Mesenchymal stem cell (in vitro differentiated cells and primary cell): ENCODE measurements around the gene ZNF367.

Source experiments
- DNase-seq: peaks from one replicate; pipeline ENCODE4 v3.0.0-alpha.2; 2013
- H2AFZ ChIP-seq: one replicate; pipeline ENCODE4 v1.6.1; 2013; ENCODE audit warnings: low read depth, mild to moderate bottlenecking, control low read depth, inconsistent platforms, low read length, moderate library complexity
- H2AK5ac ChIP-seq: 2 replicates; pipeline ENCODE4 v1.6.1; 2013; ENCODE audit warnings: low read length, moderate library complexity, mild to moderate bottlenecking, inconsistent platforms; ENCODE audit not compliant: severe bottlenecking
- H2BK120ac ChIP-seq: one replicate; pipeline ENCODE4 v1.6.1; 2013; ENCODE audit warnings: low read depth, mild to moderate bottlenecking, inconsistent platforms, low read length, moderate library complexity
- H2BK12ac ChIP-seq, 2 experiments: one replicate each; pipeline ENCODE4 v1.6.1; 2013; ENCODE audit warnings: inconsistent platforms in 2 of 2, low read length in 2 of 2, mild to moderate bottlenecking in 2 of 2, moderate library complexity in 2 of 2, control low read depth in 1 of 2
- H2BK15ac ChIP-seq: one replicate; pipeline ENCODE4 v1.6.1; 2013; ENCODE audit warnings: mild to moderate bottlenecking, low read depth, inconsistent platforms; ENCODE audit not compliant: poor library complexity, severe bottlenecking
- H2BK5ac ChIP-seq: 2 replicates; pipeline ENCODE4 v1.6.1; 2013; ENCODE audit warnings: low read depth, mild to moderate bottlenecking, low read length, control low read depth, inconsistent platforms; ENCODE audit not compliant: poor library complexity, severe bottlenecking
- H3K14ac ChIP-seq, 2 experiments: one replicate each; pipeline ENCODE4 v1.6.1; 2013; ENCODE audit warnings: inconsistent platforms in 2 of 2, low read length in 2 of 2, control low read depth in 1 of 2, mild to moderate bottlenecking in 1 of 2, moderate library complexity in 1 of 2
- H3K18ac ChIP-seq, 2 experiments: one replicate each; pipeline ENCODE4 v1.6.1; 2013; ENCODE audit warnings: inconsistent platforms in 2 of 2, low read length in 2 of 2, control low read depth in 1 of 2, low read depth in 1 of 2, mild to moderate bottlenecking in 1 of 2
- H3K23ac ChIP-seq, 2 experiments: one replicate each; pipeline ENCODE4 v1.6.1; 2013; ENCODE audit warnings: inconsistent platforms in 2 of 2, low read length in 2 of 2, mild to moderate bottlenecking in 2 of 2, moderate library complexity in 2 of 2, control low read depth in 1 of 2
- H3K27ac ChIP-seq: 2 replicates; pipeline ENCODE4 v1.5.1; 2013; ENCODE audit warnings: mild to moderate bottlenecking, moderate library complexity, low read length, control low read depth, inconsistent platforms; ENCODE audit not compliant: poor library complexity, severe bottlenecking
- H3K27me3 ChIP-seq, 2 experiments: 2 replicates each; pipeline versions ENCODE4 v1.6.1 to v1.7.0; 2013; ENCODE audit warnings: low read length in 2 of 2, mild to moderate bottlenecking in 2 of 2, moderate library complexity in 2 of 2, control low read depth in 1 of 2, inconsistent platforms in 1 of 2; ENCODE audit not compliant: control insufficient read depth in 1 of 2, insufficient read depth in 1 of 2
- H3K36me3 ChIP-seq, 2 experiments: 2 replicates each; pipeline versions ENCODE4 v1.6.1 to v1.7.0; 2013; ENCODE audit warnings: low read length in 2 of 2, control low read depth in 1 of 2, inconsistent platforms in 1 of 2, low read depth in 1 of 2, mild to moderate bottlenecking in 1 of 2; ENCODE audit not compliant: insufficient read depth in 2 of 2, control insufficient read depth in 1 of 2
- H3K4ac ChIP-seq, 2 experiments: one replicate each; pipeline ENCODE4 v1.6.1; 2013; ENCODE audit warnings: inconsistent platforms in 2 of 2, low read length in 2 of 2, mild to moderate bottlenecking in 2 of 2, moderate library complexity in 2 of 2, control low read depth in 1 of 2, low read depth in 1 of 2
- H3K4me1 ChIP-seq: 2 replicates; pipeline ENCODE4 v1.6.1; 2013; ENCODE audit warnings: low read depth, low read length, control low read depth; ENCODE audit not compliant: control insufficient read depth, insufficient read depth
- H3K4me2 ChIP-seq: 2 replicates; pipeline ENCODE4 v1.6.1; 2013; ENCODE audit warnings: low read length, mild to moderate bottlenecking, inconsistent platforms; ENCODE audit not compliant: poor library complexity, severe bottlenecking
- H3K4me3 ChIP-seq, 2 experiments: 2 replicates each; pipeline versions ENCODE4 v1.5.1 to v1.7.0; 2013; ENCODE audit warnings: low read length in 2 of 2, mild to moderate bottlenecking in 2 of 2, control low read depth in 1 of 2, low read depth in 1 of 2; ENCODE audit not compliant: insufficient read depth in 1 of 2
- H3K79me1 ChIP-seq: replicated peaks from 2 replicates; pipeline ENCODE4 v1.6.1; 2013; ENCODE audit warnings: mild to moderate bottlenecking, control low read depth, low read length, inconsistent platforms; ENCODE audit not compliant: poor library complexity, severe bottlenecking
- H3K9ac ChIP-seq: 2 replicates; pipeline ENCODE4 v1.7.0; 2013; ENCODE audit warnings: mild to moderate bottlenecking, low read length, moderate library complexity
- H3K9me3 ChIP-seq: 2 replicates; pipeline ENCODE4 v1.7.0; 2013; ENCODE audit warnings: mild to moderate bottlenecking, low read length; ENCODE audit not compliant: control insufficient read depth
- H4K8ac ChIP-seq: one replicate; pipeline ENCODE4 v1.6.1; 2013; ENCODE audit warnings: inconsistent platforms, mild to moderate bottlenecking, low read length, moderate library complexity
- H4K91ac ChIP-seq: one replicate; pipeline ENCODE4 v1.6.1; 2013; ENCODE audit warnings: mild to moderate bottlenecking, low read length, inconsistent platforms
- WGBS: methylation state at CpG from one replicate; pipeline ENCODE4 v1.1.7; 2013; ENCODE audit warnings: mixed read lengths; 5-methylcytosine and 5-hydroxymethylcytosine counted together

Gene ZNF367

GRCh38 chr9:96458226-96458625 is 40.1 kb upstream of the ZNF367 start:
- Histone ChIP-seq H2BK120ac (no peak overlapping the region), H3K9me3 (no peaks in the 10 kb centered on the region), H2AFZ (no peak overlapping the region), H3K18ac (no peak overlapping the region), H3K4ac (no peak overlapping the region), H3K27me3 (no peaks in the 10 kb centered on the region), H3K4me2 (no peak overlapping the region), H3K14ac (no peak overlapping the region), H3K9ac (no peak overlapping the region), H2BK12ac (no peak overlapping the region), H3K79me1 (peaks cover 13% of the 10 kb centered on the region), H3K36me3 (peaks cover 0 to 30% of the 10 kb centered on the region in 2 experiments), H3K4me1 (peaks cover 4% of the 10 kb centered on the region), H4K8ac (no peak overlapping the region), H3K27ac (no peak overlapping the region), H4K91ac (no peak overlapping the region), H3K23ac (no peak overlapping the region), H2BK15ac (no peak overlapping the region), H2BK5ac (no peak overlapping the region), H3K4me3 (no peak overlapping the region), H2AK5ac (no peak overlapping the region)
- no peak for DNase-seq
- WGBS: 94% methylated on average over 8 of the region's 8 CpGs

DNA sequence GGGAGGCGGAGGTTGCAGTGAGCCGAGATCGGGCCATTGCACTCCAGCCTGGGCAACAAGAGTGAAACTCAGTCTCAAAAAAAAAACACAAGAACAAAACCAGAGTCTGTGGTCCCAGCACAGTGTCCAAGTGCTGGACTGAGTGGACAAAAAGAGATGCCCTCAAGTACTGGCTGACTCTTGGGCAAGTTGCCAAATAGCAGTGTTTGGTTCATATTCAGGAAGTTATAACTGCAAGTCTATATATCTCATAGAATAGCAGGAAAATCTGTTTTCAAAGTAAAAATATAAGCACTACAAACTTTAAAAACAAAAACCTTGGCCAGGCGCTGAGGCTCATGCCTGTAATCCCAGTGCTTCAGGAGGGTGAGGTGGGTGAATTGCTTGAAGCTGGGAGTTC is 39.1 kb upstream of the ZNF367 start:
- Histone ChIP-seq H3K4me3 (no peak overlapping the region), H3K9me3 (no peaks in the 10 kb centered on the region), H3K4me1 (peaks cover 4% of the 10 kb centered on the region), H3K27ac (no peak overlapping the region), H3K18ac (no peak overlapping the region), H2AK5ac (no peak overlapping the region), H3K79me1 (peaks cover 10% of the 10 kb centered on the region), H2BK5ac (no peak overlapping the region), H3K36me3 (peaks cover 0 to 25% of the 10 kb centered on the region in 2 experiments), H3K27me3 (no peaks in the 10 kb centered on the region), H4K91ac (no peak overlapping the region), H2BK12ac (no peak overlapping the region), H2AFZ (no peak overlapping the region), H4K8ac (no peak overlapping the region), H3K9ac (no peak overlapping the region), H2BK120ac (no peak overlapping the region), H3K4ac (no peak overlapping the region), H3K14ac (no peak overlapping the region), H3K23ac (no peak overlapping the region), H2BK15ac (no peak overlapping the region), H3K4me2 (no peak overlapping the region)
- peak; percentile 26 for DNase-seq
- 97% methylated on average over 4 of the region's 4 CpGs for WGBS

GRCh38 chr9:96453625-96454024 is 35.5 kb upstream of the ZNF367 start:
- Histone ChIP-seq H2AK5ac (no peak overlapping the region), H4K91ac (no peak overlapping the region), H3K4me1 (peaks cover 2% of the 10 kb centered on the region), H2AFZ (no peak overlapping the region), H2BK15ac (no peak overlapping the region), H2BK120ac (no peak overlapping the region), H3K4me3 (no peak overlapping the region), H3K9ac (peak overlapping the region; percentile 9), H3K18ac (no peak overlapping the region), H3K23ac (no peak overlapping the region), H3K9me3 (no peaks in the 10 kb centered on the region), H2BK12ac (no peak overlapping the region), H3K79me1 (peaks cover 12% of the 10 kb centered on the region), H4K8ac (no peak overlapping the region), H3K4me2 (no peak overlapping the region), H3K14ac (no peak overlapping the region), H3K27me3 (no peaks in the 10 kb centered on the region), H2BK5ac (no peak overlapping the region), H3K27ac (no peak overlapping the region), H3K36me3 (peaks cover 0 to 5% of the 10 kb centered on the region in 2 experiments), H3K4ac (no peak overlapping the region)
- WGBS: 88% methylated on average over 2 of the region's 2 CpGs
- DNase-seq: peak; percentile 40

- H3K79me1 ChIP-seq: peaks cover 7% of the 10 kb centered on the region
- H2AFZ ChIP-seq: peak overlapping the region; percentile 95
- no peak overlapping the region for H2AK5ac ChIP-seq
- peak overlapping the region; percentile 67 for H2BK120ac ChIP-seq
- no peaks in the 10 kb centered on the region for H3K27me3 ChIP-seq
- H2BK12ac ChIP-seq: peak overlapping the region in 1 of 2 experiments; percentile 86
- peak overlapping the region; percentile 93 for H3K9ac ChIP-seq
- H3K9me3 ChIP-seq: no peaks in the 10 kb centered on the region
- no peak overlapping the region for H4K8ac ChIP-seq
- H3K27ac ChIP-seq: peak overlapping the region; percentile 2
- peak overlapping the region; percentile 57 to 99 for H3K18ac ChIP-seq
- peak overlapping the region; percentile 80 to 98 for H3K4me3 ChIP-seq
- no peak overlapping the region for H4K91ac ChIP-seq
- peak overlapping the region; percentile 77 for H2BK15ac ChIP-seq
- no peak overlapping the region for H2BK5ac ChIP-seq
- peak overlapping the region; percentile 17 to 95 for H3K14ac ChIP-seq
- peak overlapping the region; percentile 93 for H3K4me2 ChIP-seq
- H3K36me3 ChIP-seq: no peaks in the 10 kb centered on the region
- DNase-seq: peak; percentile 57
- 2% methylated on average over 34 of the region's 63 CpGs for WGBS
- H3K4ac ChIP-seq: peak overlapping the region; percentile 85 to 96
- peak overlapping the region in 1 of 2 experiments; percentile 93 for H3K23ac ChIP-seq
- no peaks in the 10 kb centered on the region for H3K4me1 ChIP-seq
Observed at GRCh38 chr9:96450613-96451528, 32.7 kb upstream of the ZNF367 start.
